Renal pelvis (tissue), 4 donors: Measurements from ENCODE around the gene MYL9. TPM values are rescaled to one million over a fixed set of nuclear protein-coding genes. Genes with fewer than 3 reads are reported as not detected.
"Not testable (repeated sequence)": the region's sequence is repeated elsewhere in the genome, so short reads cannot be mapped to it uniquely, and the experiment has no call there.

Source experiments
- DNase-seq: peaks from one replicate; pipeline ENCODE4 v3.0.0-alpha.2; 2013
- polyA plus RNA-seq, 3 donors: library from polyadenylated mRNA; unstranded; fragments of 120-200 nt; gene quantifications; one replicate each; pipeline ENCODE4 v1.2.1, GENCODE V29; 2013; ENCODE audit not compliant: insufficient read length in 3 of 3

Gene MYL9
- polyA plus RNA-seq, 3 donors, result 210 to 251 (median 219) TPM

- DNase-seq, result no peak
Measured at GRCh38 chr20:36544134-36545018, 3.1 kb downstream of the MYL9 start.

DNA sequence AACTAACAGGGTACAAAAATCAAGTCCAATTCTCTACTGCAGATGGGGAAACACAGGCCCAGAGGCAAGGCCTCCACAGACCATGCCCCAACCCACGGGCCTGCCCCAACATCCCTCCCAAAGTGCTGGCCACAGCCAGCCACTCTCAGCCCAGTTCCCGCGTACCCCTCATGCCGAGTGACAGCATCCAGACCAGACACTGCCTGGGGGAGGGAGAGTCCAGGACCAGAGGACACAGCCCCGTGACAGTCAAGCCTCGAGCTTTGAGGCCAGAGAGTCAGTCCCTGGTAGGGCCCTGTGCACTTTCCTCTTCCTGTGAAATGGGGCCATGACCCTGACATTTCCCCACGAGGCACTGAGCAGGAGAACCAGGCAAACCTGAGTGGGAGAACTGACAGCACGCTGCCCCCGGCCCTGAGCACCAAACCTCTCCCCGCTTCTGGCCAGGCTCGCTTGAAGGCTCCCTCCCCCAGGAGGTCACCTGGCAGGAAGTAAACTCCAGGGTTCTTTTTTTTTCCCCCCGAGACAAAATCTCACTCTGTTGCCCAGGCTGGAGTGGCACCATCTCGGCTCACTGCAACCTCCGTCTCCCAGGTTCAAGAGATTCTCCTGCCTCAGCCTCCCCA is 4.9 kb downstream of the MYL9 start:
- DNase-seq, result no peak

DNA sequence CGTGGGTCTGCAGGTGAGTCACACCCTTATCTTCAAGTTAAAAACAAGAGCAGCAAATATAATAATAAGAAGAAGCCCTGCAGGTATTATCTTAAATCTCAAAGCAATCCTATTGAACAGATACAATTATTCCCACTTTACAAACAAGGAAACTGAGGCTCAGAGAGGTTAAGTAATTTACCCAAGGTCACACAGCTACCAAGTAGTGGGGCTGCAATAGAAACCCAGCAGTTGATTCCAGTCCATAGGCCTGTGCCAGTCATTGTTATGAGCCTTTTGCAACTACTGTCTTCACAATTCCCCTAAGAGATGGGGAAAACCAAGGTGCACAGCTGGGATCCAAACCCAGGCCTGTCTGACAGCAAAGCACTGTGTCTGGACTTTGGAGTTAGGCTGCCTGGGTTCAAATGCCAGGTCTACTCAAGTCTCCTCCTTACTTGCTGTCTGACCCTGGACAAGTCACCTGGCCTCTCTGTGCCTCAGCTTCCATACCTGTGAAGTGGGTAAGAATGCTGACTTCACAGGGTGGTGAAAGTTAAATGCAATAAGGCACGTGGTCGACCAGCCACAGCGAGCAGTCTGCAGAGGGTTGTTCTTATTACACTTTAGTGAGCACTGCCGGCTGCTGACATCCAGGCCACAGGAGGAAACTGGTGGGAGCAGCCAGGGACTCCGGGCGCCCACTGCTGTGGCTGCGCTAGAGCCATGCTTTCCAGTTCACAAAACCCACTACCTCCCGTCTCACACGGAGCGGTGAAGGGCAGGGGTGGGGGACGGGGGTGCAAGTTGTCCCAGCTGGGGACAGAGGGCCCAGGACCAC is 6.1 kb downstream of the MYL9 start:
- DNase-seq, result no peak

- DNase-seq, result no peak
Measured at GRCh38 chr20:36548006-36548315, 6.6 kb downstream of the MYL9 start.

- DNase-seq, result no peak
Measured at GRCh38 chr20:36548704-36549627, 7.6 kb downstream of the MYL9 start.

DNA sequence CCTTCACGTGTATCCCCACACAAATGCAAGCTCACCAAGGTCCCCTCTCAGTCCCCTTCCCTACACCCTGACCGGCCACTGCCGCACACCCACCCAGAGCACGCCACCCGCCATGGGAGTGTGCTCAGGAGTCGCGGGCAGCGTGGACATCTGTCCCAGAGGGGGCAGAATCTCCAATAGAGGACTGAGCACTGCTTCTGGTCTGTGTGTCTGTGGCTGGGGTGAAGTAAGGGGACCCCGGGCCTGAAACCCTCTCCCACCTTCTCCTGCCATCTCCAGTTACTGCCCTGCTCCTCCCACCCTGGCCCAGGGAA is 8.3 kb downstream of the MYL9 start:
- DNase-seq, result no peak

DNA sequence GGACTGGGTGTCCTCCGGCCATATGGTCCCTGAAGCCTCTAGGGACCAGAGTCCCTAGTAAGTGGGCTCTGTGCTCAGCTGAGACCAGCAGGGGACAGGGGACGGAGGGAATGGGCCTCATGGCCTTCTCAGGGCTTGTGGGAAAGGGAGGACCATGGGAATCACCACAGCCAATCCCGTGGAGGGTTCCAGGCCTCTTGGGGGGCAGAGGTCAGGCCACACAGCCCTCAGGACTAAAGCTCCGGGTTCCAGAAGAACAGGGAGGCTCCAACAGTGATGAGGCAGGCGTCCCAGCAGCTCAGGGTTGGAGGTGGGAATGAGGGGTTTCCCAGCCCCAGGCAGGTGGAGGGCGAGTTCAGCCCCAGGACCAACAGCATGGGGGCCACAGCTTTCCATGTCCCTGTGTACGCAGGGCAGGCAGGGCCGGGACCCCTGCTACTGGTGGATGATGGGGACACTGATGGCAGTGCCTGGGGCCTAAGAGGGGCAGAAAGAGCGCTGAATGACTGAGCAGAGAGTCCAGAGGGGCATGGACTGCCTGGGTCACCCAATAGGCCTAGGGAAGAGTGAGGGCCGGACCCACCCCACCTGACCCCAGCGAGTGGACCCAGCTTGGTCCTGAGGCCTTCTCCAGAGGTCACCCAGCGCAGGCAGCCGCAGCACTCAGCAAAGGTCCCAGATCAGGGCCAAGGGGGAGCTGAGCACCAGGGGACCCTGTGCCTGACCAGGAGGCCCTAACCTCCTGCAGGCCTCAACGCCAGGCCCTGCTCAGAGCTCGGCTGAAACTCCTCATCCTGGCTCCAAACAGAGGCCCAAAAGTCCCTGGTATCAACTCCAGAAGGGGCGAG is 8.8 kb downstream of the MYL9 start:
- DNase-seq, result no peak

DNA sequence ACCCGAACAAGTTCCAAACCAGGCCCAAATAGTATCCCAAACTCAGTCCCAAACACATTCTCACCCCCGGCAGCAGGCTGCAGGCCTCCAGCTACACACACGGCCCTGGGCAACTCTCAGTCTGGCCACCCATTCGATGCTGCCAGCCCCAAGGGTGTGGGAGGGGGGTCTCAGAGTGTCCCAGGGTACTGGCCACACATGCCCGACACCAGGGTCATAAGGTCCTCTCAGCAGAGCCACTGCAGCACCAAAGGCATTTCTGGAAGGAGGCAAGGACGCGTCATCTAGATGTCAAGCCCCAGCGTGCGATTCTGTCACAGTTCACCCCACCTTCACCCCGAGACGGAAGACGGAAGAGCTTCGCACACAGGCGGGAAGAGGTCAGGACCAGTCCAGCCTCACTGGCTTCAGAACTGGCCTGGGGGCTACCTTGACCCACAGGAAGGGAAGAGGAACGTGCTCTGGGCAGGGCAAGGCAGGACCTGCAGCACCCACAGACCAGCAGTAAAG is 9.5 kb downstream of the MYL9 start:
- DNase-seq, result peak; percentile 30

GRCh38 chr20:36555248-36555647 is 13.9 kb downstream of the MYL9 start:
- no peak for DNase-seq

GRCh38 chr20:36562724-36563123 is 21.4 kb downstream of the MYL9 start:
- DNase-seq, result no peak

DNA sequence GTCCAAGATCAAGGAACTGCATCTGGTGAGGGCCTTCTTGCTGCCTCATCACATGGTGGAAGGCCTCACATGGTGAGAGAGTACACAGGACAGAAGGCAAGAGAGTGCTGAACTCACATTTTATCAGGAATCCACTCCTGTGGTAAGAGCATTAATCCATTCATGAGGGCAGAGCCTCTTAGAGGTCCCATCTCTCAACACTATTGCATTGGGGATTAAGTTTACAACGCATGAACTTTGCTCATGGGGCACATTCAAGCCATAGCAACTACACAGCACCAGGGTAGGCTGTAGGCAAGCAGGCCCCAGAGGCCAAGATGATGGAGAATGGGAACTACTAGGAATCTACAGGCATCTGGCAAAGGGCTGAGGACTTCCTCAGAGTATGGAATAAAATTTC is 22.1 kb downstream of the MYL9 start:
- no peak for DNase-seq

GRCh38 chr20:36564078-36564725 is 22.9 kb downstream of the MYL9 start:
- not testable (repeated sequence) for DNase-seq

- not testable (repeated sequence) for DNase-seq
Measured at GRCh38 chr20:36564726-36565121, 23.4 kb downstream of the MYL9 start.

DNA sequence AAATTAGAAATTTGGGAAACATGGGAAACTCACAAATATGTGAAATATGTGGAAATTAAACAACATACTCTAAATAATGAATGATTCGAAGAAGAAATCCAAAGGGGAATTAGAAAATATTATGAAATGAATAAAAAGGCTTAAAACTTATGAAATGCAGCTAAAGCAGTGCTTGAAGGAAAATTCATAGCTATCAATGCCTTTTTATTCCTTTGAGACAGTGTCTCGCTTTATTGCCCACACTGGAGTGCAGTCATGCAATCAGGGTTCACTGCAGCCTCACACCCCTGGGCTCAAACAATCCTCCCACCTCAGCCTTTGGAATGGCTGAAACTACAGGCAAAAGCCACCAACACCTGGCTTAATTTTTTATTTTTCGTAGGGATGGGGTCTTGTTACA is 24.2 kb downstream of the MYL9 start:
- no peak for DNase-seq

- DNase-seq, result no peak
Measured at GRCh38 chr20:36569847-36570429, 28.6 kb downstream of the MYL9 start.

DNA sequence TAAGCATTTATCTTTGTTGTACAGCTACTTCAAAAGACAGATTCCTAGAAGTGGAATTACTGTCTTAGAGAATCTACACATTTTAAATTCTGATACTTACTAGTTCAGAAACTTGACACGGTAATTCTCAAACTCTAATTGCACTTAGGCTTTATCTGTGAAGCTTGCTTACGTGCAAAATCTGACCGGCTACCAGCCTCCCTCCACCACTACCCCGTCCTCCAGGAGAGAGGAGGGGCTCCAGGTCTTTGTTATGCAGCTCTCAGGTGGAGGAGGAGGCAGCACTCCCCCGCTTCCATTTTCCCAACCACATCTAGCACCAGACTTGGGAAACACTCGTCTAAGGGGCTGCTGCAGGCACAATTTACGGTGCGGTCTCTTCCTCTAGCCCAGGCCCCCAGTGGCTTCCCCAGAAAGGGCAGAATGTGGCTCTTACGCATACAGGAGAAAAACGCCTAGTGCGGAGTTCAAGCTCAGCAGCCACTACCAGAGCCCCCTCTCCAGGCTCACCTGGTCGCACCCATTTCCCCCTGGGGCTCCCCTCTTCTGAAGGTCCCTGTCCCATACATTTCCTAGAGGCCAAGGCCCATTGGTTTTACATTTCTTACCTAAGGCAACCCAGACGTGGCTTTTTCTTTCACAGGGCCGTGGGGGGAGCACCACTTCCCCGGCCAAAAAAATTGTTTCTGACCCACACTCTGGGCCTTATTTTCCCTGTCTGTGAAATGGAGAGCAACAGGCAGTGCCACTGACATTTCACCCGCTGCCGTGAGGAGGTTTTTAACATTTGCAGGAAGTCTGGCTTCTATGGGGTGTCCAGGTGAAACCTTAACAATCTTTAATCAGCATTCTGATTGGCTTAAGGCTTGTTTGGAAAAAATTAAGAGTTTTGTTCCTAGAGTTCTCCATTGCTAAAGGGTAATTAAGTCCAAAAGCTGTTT is 30.5 kb downstream of the MYL9 start:
- peak; percentile 67 for DNase-seq

- no peak for DNase-seq
Measured at GRCh38 chr20:36572701-36573102, 31.4 kb downstream of the MYL9 start.

DNA sequence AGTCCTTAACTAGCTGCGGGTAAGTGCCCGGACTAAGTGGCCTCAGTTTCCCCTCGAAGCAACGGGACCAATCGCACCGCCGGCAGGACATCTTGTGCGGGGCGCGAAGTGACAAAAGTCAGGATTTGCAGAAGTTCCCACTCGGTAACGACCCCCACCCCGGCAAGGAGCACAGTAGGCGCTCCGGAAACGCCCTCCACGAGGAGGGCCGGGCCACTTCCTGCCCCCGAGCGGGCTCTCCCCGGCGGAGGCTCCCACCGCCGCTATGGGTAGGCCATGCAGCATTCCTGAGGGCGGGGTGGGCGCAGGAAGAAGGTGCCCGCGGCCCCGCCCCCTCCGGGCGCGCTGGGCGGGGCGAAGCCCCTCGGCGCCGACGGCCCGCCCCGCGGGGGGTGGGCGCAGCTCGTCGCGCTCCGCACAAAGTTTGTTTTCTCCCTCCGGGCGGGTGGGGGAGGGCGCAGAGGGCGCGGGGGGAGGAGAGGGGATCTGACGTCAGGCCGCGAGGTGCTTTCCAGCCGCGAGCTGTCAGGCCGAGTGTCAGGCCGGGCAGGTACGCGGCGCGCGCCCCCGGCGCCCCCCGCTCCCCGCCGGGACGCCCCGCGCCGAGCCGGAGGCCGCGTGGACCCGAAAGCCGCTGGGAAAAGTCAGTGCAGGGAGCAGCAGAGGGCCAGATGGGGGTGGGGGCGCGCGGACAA is 31.9 kb downstream of the MYL9 start, which contains the start of gene TGIF2:
TGIF2 (plus strand) TSS at position 495 of the 695 bp plus-strand sequence. CDS start 5,178 bp downstream, outside the sequence.
- DNase-seq, result peak; percentile 95
